K562 (cell line): ENCODE results near the gene DYNC2LI1. TPM values are rescaled to one million over a fixed set of nuclear protein-coding genes. Genes with fewer than 3 reads are reported as not detected.

Source experiments
- ATF3 ChIP-seq, 2 experiments: fragments of 450-650 bp in 1 of 2; sonication (generic) in 1 of 2; formaldehyde crosslinking in 1 of 2; IDR thresholded peaks in 1 of 2; conservative IDR thresholded peaks in 1 of 2; 2 replicates each; pipeline versions ENCODE4 v1.6.1 to v1.8.1; 2016 to 2023; ENCODE audit warnings: mild to moderate bottlenecking in 2 of 2, moderate library complexity in 2 of 2, inconsistent platforms in 1 of 2, missing genetic modification reagents in 1 of 2
- E2F4 ChIP-seq: sonication (generic); formaldehyde crosslinking; IDR thresholded peaks from 2 replicates; pipeline ENCODE4 v1.8.0; 2022; ENCODE audit warnings: mild to moderate bottlenecking, low read depth, missing genetic modification reagents
- FOXO4 ChIP-seq: fragments of 450-650 bp; formaldehyde crosslinking; IDR thresholded peaks from 2 replicates; pipeline ENCODE4 v1.4.0; 2020; ENCODE audit warnings: mild to moderate bottlenecking, moderate library complexity
- ID3 ChIP-seq, 2 experiments: fragments of 250-450 bp in 1 of 2; fragments of 450-650 bp in 1 of 2; sonication (Bioruptor Pico) in 1 of 2; IDR thresholded peaks; 2 replicates each; pipeline versions ENCODE4 v1.6.1 to v1.8.0; 2016 to 2021; ENCODE audit warnings: mild to moderate bottlenecking in 2 of 2, moderate library complexity in 2 of 2, missing compliant biosample characterization in 1 of 2, missing genetic modification characterization in 1 of 2
- MED1 ChIP-seq: sonication (generic); formaldehyde crosslinking; IDR thresholded peaks from 2 replicates; pipeline ENCODE4 v1.8.1; 2023; ENCODE audit warnings: missing genetic modification reagents, borderline replicate concordance
- PHF8 ChIP-seq: fragments of 200-600 bp; sonication (generic); IDR thresholded peaks from 2 replicates; pipeline ENCODE4 v1.6.1; 2012; ENCODE audit warnings: mixed run types, mild to moderate bottlenecking, inconsistent platforms, low read length, moderate library complexity, borderline replicate concordance
- RB1 ChIP-seq: fragments of 450-650 bp; IDR thresholded peaks from 2 replicates; pipeline ENCODE4 v1.6.1; 2017; ENCODE audit warnings: low read depth, mild to moderate bottlenecking
- SAP30 ChIP-seq: fragments of 200-600 bp; sonication (generic); IDR thresholded peaks from 2 replicates; pipeline ENCODE4 v1.6.1; 2012; ENCODE audit warnings: borderline replicate concordance, low read depth, mild to moderate bottlenecking, moderate library complexity, low read length, control low read depth, inconsistent platforms; ENCODE audit not compliant: insufficient read depth, poor library complexity, severe bottlenecking
- ZMIZ1 ChIP-seq, 2 experiments: fragments of 150-350 bp in 1 of 2; IDR thresholded peaks; 2 replicates each; pipeline ENCODE4 v1.6.1; 2012 to 2016; ENCODE audit warnings: low read depth in 2 of 2, low read length in 2 of 2, mild to moderate bottlenecking in 1 of 2, moderate library complexity in 1 of 2
- ZNF146 ChIP-seq: IDR thresholded peaks from one replicate; pipeline ENCODE4 v1.6.1; 2018; ENCODE audit warnings: missing compliant biosample characterization; ENCODE audit not compliant: unreplicated experiment
- ZNF280B ChIP-seq: fragments of 250-450 bp; sonication (Bioruptor Pico); IDR thresholded peaks from 2 replicates; pipeline ENCODE4 v1.5.1; 2021; ENCODE audit warnings: mild to moderate bottlenecking
- ZNF561 ChIP-seq: fragments of 450-650 bp; formaldehyde crosslinking; conservative IDR thresholded peaks from 2 replicates; pipeline ENCODE4 v1.4.0; 2020; ENCODE audit warnings: mild to moderate bottlenecking, moderate library complexity
- ZNF76 ChIP-seq: fragments of 250-450 bp; sonication (Bioruptor Pico); IDR thresholded peaks from 2 replicates; pipeline ENCODE4 v1.4.0; 2020; ENCODE audit warnings: mild to moderate bottlenecking, moderate library complexity, borderline replicate concordance
- ZNF79 ChIP-seq: fragments of 250-450 bp; sonication (Bioruptor Pico); IDR thresholded peaks from 2 replicates; pipeline ENCODE4 v1.4.0; 2020; ENCODE audit warnings: low read depth, mild to moderate bottlenecking, moderate library complexity
- polyA plus RNA-seq, 8 experiments: library from polyadenylated mRNA; depleted of rRNA in 4 of 8; stranded (reverse) in 5 of 8; unstranded in 3 of 8; fragments of >200 nt; fragmentation: Nextera tagmentation in 2 of 8; fragmentation: Illumina TruSeq in 1 of 8; extraction: Ambion mirVana in 2 of 8; extraction: Trizol in 1 of 8; gene quantifications; 2 replicates each; pipeline versions ENCODE4 v1.2.1 to v1.2.3, GENCODE V29; 2011 to 2014; ENCODE audit warnings: inconsistent platforms in 1 of 8, missing spikeins in 1 of 8
- total RNA-seq, 7 experiments: library from RNA; depleted of rRNA in 6 of 7; stranded (reverse); fragments of >200 nt in 6 of 7; fragmentation: Illumina TruSeq in 2 of 7; extraction: Trizol in 2 of 7; gene quantifications; 2 replicates each; pipeline versions ENCODE4 v1.2.1 to v1.2.3, GENCODE V29; 2011 to 2021; ENCODE audit warnings: low replicate concordance in 1 of 7

DYNC2LI1 gene
- total and polyA plus RNA-seq, 9 of the 15 experiments (the other 6 are each of a cell fraction or from before 2014, with no cell fraction given), result 12.5 to 42.2 (median 25.8) TPM

- TF ChIP-seq PHF8 (no peak), ID3 (CRISPR knock-in tag; IDR thresholded peaks at IDR 0.05) (no peak), ID3 (tag; IDR thresholded peaks at IDR 0.05) (peak; percentile 63), ZNF561 (no peak), ZNF146 (CRISPR knock-in tag) (no peak), ZMIZ1 (IDR thresholded peaks at IDR 0.05; ENCODE audit: low read depth in 2 of 2, low read length in 2 of 2) (peak in 1 of 2 experiments; percentile 92; a peak in 2 of 4 replicates), ZNF280B (CRISPR knock-in tag) (no peak), ATF3 (IDR thresholded peaks at IDR 0.05) (peak; percentile 62; the same call in 1 of the 2 replicates), ATF3 (CRISPR knock-in tag; conservative IDR thresholded peaks at IDR 0.05) (no peak), ZNF76 (CRISPR knock-in tag) (0 out of 2 replicates have a peak, but pooled peaks have one; percentile 15), SAP30 (no peak), FOXO4 (CRISPR knock-in tag) (no peak), E2F4 (CRISPR knock-in tag) (no peak), RB1 (peak; percentile 37; the same call in 1 of the 2 replicates), MED1 (CRISPR knock-in tag) (no peak), ZNF79 (CRISPR knock-in tag) (no peak)
Observed at GRCh38 chr2:43724728-43725526, 48.9 kb upstream of the DYNC2LI1 start (continued).
